Measurements from ENCODE around the gene MORF4L2.

The MORF4L2 gene

DNA sequence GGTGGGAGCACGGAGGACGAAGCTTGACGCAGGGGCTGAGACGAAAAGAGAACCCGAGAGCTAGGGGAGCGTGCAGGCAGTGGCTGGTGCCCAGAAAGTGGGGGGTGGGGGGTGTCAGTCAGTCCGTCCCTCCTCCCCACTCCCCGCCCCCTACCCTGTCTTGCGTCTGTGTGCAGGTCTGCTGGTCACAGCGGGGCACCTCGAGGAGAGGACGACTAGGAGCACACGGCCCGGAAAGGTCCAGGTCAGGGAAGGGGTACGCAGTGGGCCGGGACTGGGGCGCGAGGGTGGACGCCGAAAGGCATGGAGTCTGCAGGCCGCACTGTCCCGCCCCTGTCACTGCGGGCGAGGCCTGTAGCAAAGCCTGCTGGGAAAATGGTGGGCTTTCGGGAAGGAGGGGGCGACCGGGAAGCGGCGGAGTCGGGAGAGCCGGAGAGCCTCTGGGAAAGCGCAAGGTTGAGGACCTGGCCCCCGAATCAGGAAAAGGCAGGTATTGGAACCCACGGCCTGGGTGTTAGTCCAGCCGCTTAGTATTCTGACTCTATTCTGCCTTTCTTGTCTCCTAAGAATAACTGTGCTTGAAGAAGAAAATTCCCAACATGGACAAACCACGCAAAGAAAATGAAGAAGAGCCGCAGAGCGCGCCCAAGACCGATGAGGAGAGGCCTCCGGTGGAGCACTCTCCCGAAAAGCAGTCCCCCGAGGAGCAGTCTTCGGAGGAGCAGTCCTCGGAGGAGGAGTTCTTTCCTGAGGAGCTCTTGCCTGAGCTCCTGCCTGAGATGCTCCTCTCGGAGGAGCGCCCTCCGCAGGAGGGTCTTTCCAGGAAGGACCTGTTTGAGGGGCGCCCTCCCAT is 57.0 kb downstream of the MORF4L2 start:
- DNase-seq: no peak

DNA sequence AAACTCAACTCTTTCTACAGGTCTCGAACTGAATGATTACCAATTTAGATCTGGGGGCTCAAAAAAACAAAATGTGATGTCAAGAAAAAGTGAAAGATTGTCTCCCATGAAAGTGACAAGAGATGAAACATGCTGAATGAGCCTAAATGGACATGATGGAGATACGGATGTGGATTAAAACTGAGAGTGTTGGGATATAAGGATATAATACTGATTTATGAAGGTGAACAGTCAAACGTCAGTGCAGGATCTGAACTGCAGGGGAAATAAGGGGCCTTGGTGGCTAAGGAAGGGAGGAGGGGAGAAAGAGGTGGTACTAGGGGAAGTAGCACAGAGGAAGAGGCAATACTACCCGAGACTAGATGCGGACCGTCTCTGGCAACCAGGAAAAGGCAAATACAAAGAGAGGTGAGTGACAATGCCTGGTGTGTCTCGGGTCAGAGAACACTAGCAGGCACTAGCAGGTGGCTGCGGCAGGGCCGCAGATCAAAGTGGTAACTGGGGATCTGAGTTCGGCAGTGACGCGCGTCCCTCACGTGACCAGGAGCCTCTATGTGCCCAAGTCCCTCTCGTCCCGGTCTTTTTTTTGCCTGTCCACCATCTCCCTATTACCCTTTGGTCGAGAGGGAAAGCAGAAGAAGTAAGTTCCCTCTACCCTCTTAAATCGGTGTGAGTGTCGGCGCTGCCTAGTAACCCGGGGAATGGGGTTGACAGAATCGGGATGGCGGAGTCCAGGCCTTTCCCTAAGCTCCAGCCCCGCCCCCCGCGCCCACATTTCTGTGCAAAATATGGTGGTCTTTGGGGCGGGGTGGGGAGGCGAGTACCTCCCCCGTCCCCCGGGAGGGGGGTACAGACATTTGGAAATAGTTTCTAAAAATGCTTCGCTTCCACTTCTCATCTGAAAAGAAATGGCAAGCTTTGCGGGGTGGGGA is 57.8 kb downstream of the MORF4L2 start, which contains the start of gene TCEAL1:
TCEAL1 (plus strand) TSS at position 590 of the 932 bp plus-strand sequence. CDS start 942 bp downstream, outside the sequence.
- DNase-seq: no peak

DNA sequence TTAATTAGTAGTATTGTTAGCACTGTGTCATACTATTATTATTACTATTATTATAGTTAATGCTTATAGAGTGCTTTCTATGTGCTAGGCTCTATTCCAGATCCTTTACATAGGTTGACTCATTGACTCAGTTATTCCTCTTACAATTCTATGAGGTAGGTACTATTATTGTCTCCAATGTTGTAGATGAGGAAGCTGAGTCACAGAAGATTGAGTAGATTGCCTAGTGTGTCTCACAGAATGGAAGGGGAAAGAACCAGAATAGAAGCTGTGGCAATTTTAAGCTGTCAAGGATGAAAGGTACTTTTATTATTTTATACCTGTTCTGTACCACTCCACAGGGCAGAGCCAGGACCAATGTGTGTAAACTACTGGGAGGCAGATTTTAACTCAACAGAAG is 59.6 kb downstream of the MORF4L2 start:
- no peak for DNase-seq
